OCI-LY1 (cell line): Measurements from ENCODE around the gene MFSD11.

Experiments used
- H2AFZ ChIP-seq: fragments of 200-600 bp; sonication (generic), shearing (Covaris generic); 2 replicates; pipeline ENCODE4 v1.6.0; 2014; ENCODE audit warnings: antibody characterized with exemption, mild to moderate bottlenecking, low read length
- H3F3A ChIP-seq: fragments of 200-600 bp; sonication (generic), shearing (Covaris generic); 2 replicates; pipeline ENCODE4 v1.6.0; 2014; ENCODE audit warnings: mild to moderate bottlenecking, antibody characterized with exemption, low read length, moderate library complexity; ENCODE audit not compliant: insufficient read depth
- H3K27ac ChIP-seq: fragments of 200-600 bp; sonication (generic); 2 replicates; pipeline ENCODE4 v1.5.1; 2014; ENCODE audit warnings: low read length, mixed run types, mild to moderate bottlenecking, low read depth; ENCODE audit not compliant: poor library complexity, severe bottlenecking
- H3K27me3 ChIP-seq: fragments of 200-600 bp; sonication (generic); 2 replicates; pipeline ENCODE4 v1.6.0; 2014; ENCODE audit warnings: antibody characterized with exemption, mild to moderate bottlenecking, low read length, moderate library complexity; ENCODE audit not compliant: insufficient read depth
- H3K36me3 ChIP-seq: fragments of 200-600 bp; sonication (generic); 2 replicates; pipeline ENCODE4 v1.6.1; 2014; ENCODE audit warnings: mild to moderate bottlenecking, antibody characterized with exemption, low read length, moderate library complexity, mixed read lengths; ENCODE audit not compliant: insufficient read depth
- H3K4me1 ChIP-seq: fragments of 200-600 bp; sonication (generic); 2 replicates; pipeline ENCODE4 v1.5.1; 2014; ENCODE audit warnings: mild to moderate bottlenecking, low read length, moderate library complexity; ENCODE audit not compliant: insufficient read depth, severe bottlenecking
- H3K4me2 ChIP-seq: fragments of 200-600 bp; sonication (generic), shearing (Covaris generic); 2 replicates; pipeline ENCODE4 v1.6.1; 2014; ENCODE audit warnings: low read length
- H3K4me3 ChIP-seq: fragments of 200-600 bp; sonication (generic); 2 replicates; pipeline ENCODE4 v1.5.1; 2014; ENCODE audit warnings: low read length, low read depth, mild to moderate bottlenecking, mixed read lengths; ENCODE audit not compliant: poor library complexity, severe bottlenecking
- H3K79me2 ChIP-seq: fragments of 200-600 bp; shearing (Covaris generic); 2 replicates; pipeline ENCODE4 v1.6.1; 2016; ENCODE audit warnings: mixed run types, low read length, mixed read lengths; ENCODE audit not compliant: insufficient read depth
- H3K9ac ChIP-seq: fragments of 200-600 bp; sonication (generic), shearing (Covaris generic); 2 replicates; pipeline ENCODE4 v1.6.1; 2014; ENCODE audit warnings: mild to moderate bottlenecking, low read length, mixed read lengths
- H3K9me2 ChIP-seq: fragments of 200-600 bp; sonication (generic), shearing (Covaris generic); 2 replicates; pipeline ENCODE4 v1.6.1; 2014; ENCODE audit warnings: low read depth, mild to moderate bottlenecking, low read length, mixed read lengths
- H3K9me3 ChIP-seq: fragments of 200-600 bp; shearing (Covaris generic); 2 replicates; pipeline ENCODE4 v1.6.1; 2014; ENCODE audit warnings: low read length, mixed read lengths
- H4K20me1 ChIP-seq: fragments of 200-600 bp; sonication (generic), shearing (Covaris generic); 2 replicates; pipeline ENCODE4 v1.6.0; 2016; ENCODE audit warnings: mild to moderate bottlenecking, low read length; ENCODE audit not compliant: insufficient read depth
- CTCF ChIP-seq: fragments of 200-600 bp; sonication (generic), shearing (Covaris generic); IDR thresholded peaks from 2 replicates; pipeline ENCODE4 v1.5.1; 2017; ENCODE audit warnings: mild to moderate bottlenecking, antibody characterized with exemption, low read length, moderate library complexity, mixed read lengths
- EZH2 ChIP-seq: fragments of 200-600 bp; sonication (generic), shearing (Covaris generic); IDR thresholded peaks from 2 replicates; pipeline ENCODE4 v1.8.0; 2017; ENCODE audit warnings: borderline replicate concordance, mixed run types, mild to moderate bottlenecking, antibody characterized with exemption, low read length, moderate library complexity, mixed read lengths

The MFSD11 gene

GRCh38 chr17:76735006-76735405 lies 2.9 kb upstream of the MFSD11 start:
- peaks cover 43% of the 10 kb centered on the region for H3K79me2 ChIP-seq
- H3K9me2 ChIP-seq, result no peaks in the 10 kb centered on the region
- no peaks in the 10 kb centered on the region for H3K9me3 ChIP-seq
- peaks cover 31% of the 10 kb centered on the region for H3F3A ChIP-seq
- peak overlapping the region; percentile 96 for H3K27ac ChIP-seq
- peaks cover 65% of the 10 kb centered on the region for H3K36me3 ChIP-seq
- H3K4me2 ChIP-seq, result peak overlapping the region; percentile 89
- no peaks in the 10 kb centered on the region for H4K20me1 ChIP-seq
- peak overlapping the region; percentile 100 for H3K9ac ChIP-seq
- H3K27me3 ChIP-seq, result no peaks in the 10 kb centered on the region
- TF ChIP-seq EZH2, result no peak
- TF ChIP-seq CTCF, result no peak
- H3K4me1 ChIP-seq, result peaks cover 60% of the 10 kb centered on the region
- peak overlapping the region; percentile 96 for H3K4me3 ChIP-seq
- no peak overlapping the region for H2AFZ ChIP-seq

GRCh38 chr17:76735586-76736348 lies 2.2 kb upstream of the MFSD11 start:
- H3K36me3 ChIP-seq, result peaks cover 60% of the 10 kb centered on the region
- H3K4me1 ChIP-seq, result peaks cover 67% of the 10 kb centered on the region
- no peaks in the 10 kb centered on the region for H3K27me3 ChIP-seq

GRCh38 chr17:76736349-76737081 lies 1.4 kb upstream of the MFSD11 start:
- Histone ChIP-seq H3K4me1 (peaks cover 68% of the 10 kb centered on the region), H3K9ac (peak overlapping the region; percentile 100), H3K27ac (peak overlapping the region; percentile 96), H3K4me3 (peak overlapping the region; percentile 96), H4K20me1 (no peaks in the 10 kb centered on the region), H3K4me2 (peak overlapping the region; percentile 89), H3K9me2 (no peaks in the 10 kb centered on the region), H2AFZ (no peak overlapping the region), H3K79me2 (peaks cover 43% of the 10 kb centered on the region), H3K36me3 (peaks cover 58% of the 10 kb centered on the region), H3F3A (peaks cover 29% of the 10 kb centered on the region), H3K27me3 (no peaks in the 10 kb centered on the region), H3K9me3 (no peaks in the 10 kb centered on the region)
- TF ChIP-seq CTCF (no peak; the same call in 1 of the 2 replicates), EZH2 (no peak)

More at GRCh38 chr17:76735586-76736348, 2.2 kb upstream of the MFSD11 start:
- H3K9me2 ChIP-seq, result no peaks in the 10 kb centered on the region
- H3K4me3 ChIP-seq, result peak overlapping the region; percentile 96
- peaks cover 43% of the 10 kb centered on the region for H3K79me2 ChIP-seq
- no peak overlapping the region for H2AFZ ChIP-seq
- H4K20me1 ChIP-seq, result no peaks in the 10 kb centered on the region
- H3K9me3 ChIP-seq, result no peaks in the 10 kb centered on the region
- peak overlapping the region; percentile 100 for H3K9ac ChIP-seq
- H3F3A ChIP-seq, result peaks cover 31% of the 10 kb centered on the region
- peak overlapping the region; percentile 96 for H3K27ac ChIP-seq
- TF ChIP-seq CTCF (no peak), EZH2 (no peak)
- H3K4me2 ChIP-seq, result peak overlapping the region; percentile 89
